Measurements from ENCODE around the gene FOXD3. TPM values are rescaled to one million over a fixed set of nuclear protein-coding genes. Genes with fewer than 3 reads are reported as not detected.
A peak's percentile ranks its signal among the peaks of the same experiment; 100 is the strongest.

Gene FOXD3
- total and polyA plus RNA-seq, 11 donors: 0.03 to 0.81 (median 0.26) TPM; not detected in 1

DNA sequence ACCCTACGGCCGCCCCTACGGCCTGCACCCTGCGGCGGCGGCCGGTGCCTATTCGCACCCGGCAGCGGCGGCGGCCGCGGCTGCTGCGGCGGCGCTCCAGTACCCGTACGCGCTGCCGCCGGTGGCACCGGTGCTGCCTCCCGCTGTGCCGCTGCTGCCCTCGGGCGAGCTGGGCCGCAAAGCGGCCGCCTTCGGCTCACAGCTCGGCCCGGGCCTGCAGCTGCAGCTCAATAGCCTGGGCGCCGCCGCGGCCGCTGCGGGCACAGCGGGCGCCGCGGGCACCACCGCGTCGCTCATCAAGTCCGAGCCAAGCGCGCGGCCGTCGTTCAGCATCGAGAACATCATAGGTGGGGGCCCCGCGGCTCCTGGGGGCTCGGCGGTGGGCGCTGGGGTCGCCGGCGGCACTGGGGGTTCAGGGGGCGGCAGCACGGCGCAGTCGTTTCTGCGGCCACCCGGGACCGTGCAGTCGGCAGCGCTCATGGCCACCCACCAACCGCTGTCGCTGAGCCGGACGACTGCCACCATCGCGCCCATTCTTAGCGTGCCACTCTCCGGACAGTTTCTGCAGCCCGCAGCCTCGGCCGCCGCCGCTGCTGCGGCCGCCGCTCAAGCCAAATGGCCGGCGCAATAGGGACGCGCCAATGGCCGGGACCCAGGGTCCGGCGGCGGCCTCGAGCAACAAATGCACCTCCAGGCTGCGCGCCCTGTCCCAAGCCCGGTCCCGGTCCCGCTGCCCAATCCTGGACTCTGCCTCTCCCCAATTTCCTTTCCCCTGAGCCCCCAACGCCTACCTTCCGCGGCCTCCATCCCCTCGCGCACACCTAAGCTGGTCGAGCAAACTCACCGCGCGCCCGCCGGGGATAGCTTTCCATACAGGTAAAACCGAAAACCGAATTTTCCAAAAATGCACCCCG lies 1.8 kb downstream of the FOXD3 start:
- peaks cover 0 to 55% (median 11%) of the 10 kb centered on the region in 12 donors for H3K4me1 ChIP-seq
- intact Hi-C loops (cut with DNase I): no loop called here
- TF ChIP-seq, protein P1, sequence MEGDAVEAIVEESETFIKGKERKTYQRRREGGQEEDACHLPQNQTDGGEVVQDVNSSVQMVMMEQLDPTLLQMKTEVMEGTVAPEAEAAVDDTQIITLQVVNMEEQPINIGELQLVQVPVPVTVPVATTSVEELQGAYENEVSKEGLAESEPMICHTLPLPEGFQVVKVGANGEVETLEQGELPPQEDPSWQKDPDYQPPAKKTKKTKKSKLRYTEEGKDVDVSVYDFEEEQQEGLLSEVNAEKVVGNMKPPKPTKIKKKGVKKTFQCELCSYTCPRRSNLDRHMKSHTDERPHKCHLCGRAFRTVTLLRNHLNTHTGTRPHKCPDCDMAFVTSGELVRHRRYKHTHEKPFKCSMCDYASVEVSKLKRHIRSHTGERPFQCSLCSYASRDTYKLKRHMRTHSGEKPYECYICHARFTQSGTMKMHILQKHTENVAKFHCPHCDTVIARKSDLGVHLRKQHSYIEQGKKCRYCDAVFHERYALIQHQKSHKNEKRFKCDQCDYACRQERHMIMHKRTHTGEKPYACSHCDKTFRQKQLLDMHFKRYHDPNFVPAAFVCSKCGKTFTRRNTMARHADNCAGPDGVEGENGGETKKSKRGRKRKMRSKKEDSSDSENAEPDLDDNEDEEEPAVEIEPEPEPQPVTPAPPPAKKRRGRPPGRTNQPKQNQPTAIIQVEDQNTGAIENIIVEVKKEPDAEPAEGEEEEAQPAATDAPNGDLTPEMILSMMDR (IDR thresholded peaks at IDR 0.05): no peak
- TF ChIP-seq POLR2A (IDR thresholded peaks at IDR 0.05): no peak
- DNase-seq (no peak), ATAC-seq (no peak)
- peak overlapping the region in 9 of 12 donors; percentile 6 to 67 (median 51) for H3K4me3 ChIP-seq
- no peak overlapping the region for H3K27ac ChIP-seq
- H3K27me3 ChIP-seq: peaks cover 76 to 100% (median 98%) of the 10 kb centered on the region in 9 donors
- no peaks in the 10 kb centered on the region for H3K9me3 ChIP-seq
- H3K36me3 ChIP-seq: no peaks in the 10 kb centered on the region
- WGBS, 4 donors: 2 to 12% (median 5%) methylated on average over 24 to 114 of the region's 114 CpGs

- H3K27me3 ChIP-seq: peaks cover 71 to 100% (median 98%) of the 10 kb centered on the region in 9 donors
- ATAC-seq: no peak
- H3K4me3 ChIP-seq: peak overlapping the region in 6 of 12 donors; percentile 5 to 52 (median 14)
- H3K36me3 ChIP-seq: no peaks in the 10 kb centered on the region
- WGBS, 4 donors: 6 to 13% (median 12%) methylated on average over 7 of the region's 7 CpGs
- DNase-seq: no peak
- H3K27ac ChIP-seq: no peak overlapping the region
- no peaks in the 10 kb centered on the region for H3K9me3 ChIP-seq
- peaks cover 0 to 55% (median 11%) of the 10 kb centered on the region in 12 donors for H3K4me1 ChIP-seq
- TF ChIP-seq, protein P1 (IDR thresholded peaks at IDR 0.05): no peak
- no peak for TF ChIP-seq POLR2A (IDR thresholded peaks at IDR 0.05)
- intact Hi-C loops (cut with DNase I): loop anchor here in 1 of 10 donors (5.0 kb wide), 1 partner anchor 118 kb away; no protein-coding TSS in a partner anchor
Measured at GRCh38 chr1:63324779-63325119, 2.4 kb downstream of the FOXD3 start.

- Histone ChIP-seq H3K4me1 (peaks cover 0 to 56% (median 12%) of the 10 kb centered on the region in 12 donors), H3K27ac (no peak overlapping the region), H3K27me3 (peaks cover 71 to 100% (median 98%) of the 10 kb centered on the region in 9 donors), H3K9me3 (no peaks in the 10 kb centered on the region), H3K36me3 (no peaks in the 10 kb centered on the region), H3K4me3 (no peak overlapping the region)
- DNase-seq (no peak), ATAC-seq (no peak)
- TF ChIP-seq POLR2A (IDR thresholded peaks at IDR 0.05): no peak
- TF ChIP-seq, protein P1 (IDR thresholded peaks at IDR 0.05): no peak
- intact Hi-C loops (cut with DNase I): loop anchor here in 1 of 10 donors (5.0 kb wide), 1 partner anchor 117 kb away; no protein-coding TSS in a partner anchor
- 14 to 24% (median 15%) methylated on average over 2 of the region's 2 CpGs for WGBS, 4 donors
Measured at GRCh38 chr1:63325279-63325985, 3.1 kb downstream of the FOXD3 start.

DNA sequence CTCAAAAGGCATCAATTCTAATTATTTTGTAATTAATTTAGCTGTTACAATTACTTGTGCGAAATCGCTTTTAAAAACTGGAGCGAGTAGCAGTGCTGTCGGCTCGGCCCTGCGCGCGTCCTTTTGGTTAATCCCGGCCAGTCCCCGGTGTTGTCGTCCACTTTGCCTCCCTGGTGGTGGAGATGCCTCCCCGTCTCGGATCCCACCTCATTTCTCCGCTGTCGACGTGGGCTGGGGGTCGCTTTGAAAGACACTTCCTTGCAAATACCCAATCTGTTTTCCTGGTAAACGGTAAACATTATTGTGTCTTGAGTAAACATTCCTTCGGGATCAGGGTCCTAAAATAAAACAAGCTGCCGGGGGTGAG lies 3.7 kb downstream of the FOXD3 start:
- Histone ChIP-seq H3K27ac (no peak overlapping the region), H3K36me3 (no peaks in the 10 kb centered on the region), H3K9me3 (no peaks in the 10 kb centered on the region), H3K4me3 (no peak overlapping the region), H3K27me3 (peaks cover 69 to 100% (median 98%) of the 10 kb centered on the region in 9 donors), H3K4me1 (peaks cover 0 to 50% (median 12%) of the 10 kb centered on the region in 12 donors)
- TF ChIP-seq, protein P1 (IDR thresholded peaks at IDR 0.05): no peak
- no peak for TF ChIP-seq POLR2A (IDR thresholded peaks at IDR 0.05)
- 6 to 9% (median 8%) methylated on average over 19 to 20 of the region's 20 CpGs for WGBS, 4 donors
- ATAC-seq (no peak), DNase-seq (no peak)
- intact Hi-C loops (cut with DNase I): loop anchor here in 1 of 10 donors (5.0 kb wide), 1 partner anchor 116 kb away; no protein-coding TSS in a partner anchor
